OCI-LY3 (cell line): Measurements from ENCODE around the gene FBXL13.

Source experiments
- H2AFZ ChIP-seq: fragments of 200-600, 300-600 bp; shearing (Covaris generic); 2 replicates; pipeline ENCODE4 v1.6.0; 2014; ENCODE audit warnings: antibody characterized with exemption, low read depth, low read length
- H3K27ac ChIP-seq: fragments of 200-600, 300-600 bp; sonication (generic); 2 replicates; pipeline ENCODE4 v1.5.1; 2014; ENCODE audit warnings: mild to moderate bottlenecking, low read length, moderate library complexity, mixed read lengths
- H3K27me3 ChIP-seq: fragments of 200-600, 300-600 bp; sonication (generic); 2 replicates; pipeline ENCODE4 v1.6.1; 2014; ENCODE audit warnings: low read depth, low read length, mixed read lengths
- H3K36me3 ChIP-seq: fragments of 200-600, 300-600 bp; sonication (generic); replicated peaks from 2 replicates; pipeline ENCODE3; 2014; ENCODE audit warnings: low read depth, low read length, mixed read lengths
- H3K4me1 ChIP-seq: fragments of 300-600, 200-600 bp; sonication (generic); 2 replicates; pipeline ENCODE4 v1.6.1; 2014; ENCODE audit warnings: low read length, mixed read lengths
- H3K4me2 ChIP-seq: fragments of 200-600, 300-600 bp; sonication (generic); 2 replicates; pipeline ENCODE4 v1.6.1; 2014; ENCODE audit warnings: low read length, mixed read lengths
- H3K4me3 ChIP-seq: fragments of 300-600, 200-600 bp; sonication (generic); 2 replicates; pipeline ENCODE4 v1.5.1; 2014; ENCODE audit warnings: antibody characterized with exemption, mild to moderate bottlenecking, low read length, moderate library complexity
- H3K79me2 ChIP-seq: fragments of 300-600, 200-600 bp; shearing (Covaris generic); 2 replicates; pipeline ENCODE4 v1.6.1; 2014; ENCODE audit warnings: mild to moderate bottlenecking, low read length, mixed read lengths
- H3K9ac ChIP-seq: fragments of 300-600, 200-600 bp; shearing (Covaris generic); 2 replicates; pipeline ENCODE4 v1.6.0; 2014; ENCODE audit warnings: mild to moderate bottlenecking, low read length, moderate library complexity
- H3K9me3 ChIP-seq: fragments of 200-600, 300-600 bp; shearing (Covaris generic); 2 replicates; pipeline ENCODE4 v1.6.1; 2014; ENCODE audit warnings: low read length, mixed read lengths; ENCODE audit not compliant: insufficient read depth
- H4K20me1 ChIP-seq: fragments of 200-600, 300-600 bp; sonication (generic); 2 replicates; pipeline ENCODE4 v1.6.1; 2016; ENCODE audit warnings: low read length, mixed read lengths; ENCODE audit not compliant: insufficient read depth
- CTCF ChIP-seq: fragments of 200-600, 300-600 bp; sonication (generic); IDR thresholded peaks from 2 replicates; pipeline ENCODE4 v1.5.1; 2014; ENCODE audit warnings: antibody characterized with exemption, low read length, low read depth
- EZH2phosphoT487 ChIP-seq: fragments of 200-600 bp; shearing (Covaris generic); IDR thresholded peaks from 2 replicates; pipeline ENCODE4 v1.6.1; 2018; ENCODE audit warnings: antibody characterized with exemption, mixed run types, low read depth

The FBXL13 gene

DNA sequence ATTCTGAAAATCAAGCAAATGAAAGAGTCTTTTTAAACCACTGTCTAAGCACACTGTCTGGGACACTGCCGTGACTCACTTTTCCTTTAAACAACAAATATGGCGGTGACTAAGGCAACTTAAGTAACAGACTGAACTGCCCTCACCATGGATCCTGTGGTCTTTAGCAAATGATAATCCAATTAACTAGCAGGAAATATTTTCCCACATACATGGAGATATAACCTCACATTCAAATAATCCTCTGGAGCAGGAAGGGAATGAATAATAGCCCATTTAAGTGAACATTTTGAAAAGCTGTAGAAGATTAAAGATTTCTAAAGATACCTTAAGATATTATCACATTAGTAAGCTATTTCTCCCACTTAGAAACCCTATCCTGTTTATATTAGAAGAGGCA lies 202.1 kb downstream of the FBXL13 start:
- Histone ChIP-seq H3K4me1 (peaks cover 12% of the 10 kb centered on the region), H3K27me3 (no peaks in the 10 kb centered on the region), H3K79me2 (no peaks in the 10 kb centered on the region), H3K9ac (no peak overlapping the region), H4K20me1 (no peaks in the 10 kb centered on the region), H3K4me3 (no peak overlapping the region), H3K4me2 (no peak overlapping the region), H2AFZ (no peak overlapping the region), H3K36me3 (no peaks in the 10 kb centered on the region), H3K9me3 (no peaks in the 10 kb centered on the region), H3K27ac (no peak overlapping the region)
- TF ChIP-seq CTCF (no peak), EZH2phosphoT487 (no peak)

- H3K9ac ChIP-seq = no peak overlapping the region
- no peaks in the 10 kb centered on the region for H3K9me3 ChIP-seq
- no peaks in the 10 kb centered on the region for H3K27me3 ChIP-seq
- H3K4me2 ChIP-seq = no peak overlapping the region
- no peaks in the 10 kb centered on the region for H3K79me2 ChIP-seq
- no peak overlapping the region for H3K4me3 ChIP-seq
- H3K36me3 ChIP-seq = no peaks in the 10 kb centered on the region
- no peak overlapping the region for H3K27ac ChIP-seq
- no peak overlapping the region for H2AFZ ChIP-seq
- H3K4me1 ChIP-seq = peaks cover 6% of the 10 kb centered on the region
- no peak for TF ChIP-seq EZH2phosphoT487
- no peak for TF ChIP-seq CTCF
- H4K20me1 ChIP-seq = no peaks in the 10 kb centered on the region
These were observed 205.4 kb downstream of the FBXL13 start for GRCh38 chr7:102869195-102869594.

DNA sequence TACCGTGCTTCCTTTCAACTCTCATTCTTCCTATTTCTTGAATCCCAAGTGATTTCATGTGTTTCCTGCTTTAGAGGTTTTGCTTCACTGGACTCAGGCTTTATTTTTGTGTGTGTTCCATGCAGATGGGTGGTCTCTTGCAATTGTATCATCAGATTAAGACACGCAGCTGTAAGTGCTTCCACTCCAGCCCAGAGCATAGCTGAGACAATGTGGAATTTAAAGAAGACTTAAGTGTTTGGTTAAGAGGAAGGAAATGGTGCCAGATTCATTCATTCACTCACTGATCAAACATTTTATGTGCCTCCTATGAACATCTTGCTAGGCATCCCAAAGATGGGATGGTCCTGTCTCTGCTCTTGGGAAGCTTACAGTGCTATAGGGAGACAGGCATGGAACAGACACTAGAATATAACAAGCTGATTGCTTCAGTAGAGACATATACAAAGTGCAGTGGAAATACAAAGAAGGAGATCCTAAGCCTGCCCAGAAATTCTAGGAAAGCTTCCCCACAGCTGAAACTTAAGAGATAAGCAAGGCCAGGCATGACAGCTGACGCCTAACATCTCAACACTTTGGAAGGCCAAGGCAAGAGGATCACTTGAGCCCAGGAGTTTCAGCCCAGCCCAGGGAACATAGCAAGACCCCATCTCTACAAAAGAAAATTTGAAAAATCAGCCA lies 207.9 kb downstream of the FBXL13 start:
- Histone ChIP-seq H3K4me2 (no peak overlapping the region), H3K36me3 (no peaks in the 10 kb centered on the region), H3K79me2 (no peaks in the 10 kb centered on the region), H3K27ac (no peak overlapping the region), H3K4me3 (no peak overlapping the region), H4K20me1 (no peaks in the 10 kb centered on the region), H3K9me3 (no peaks in the 10 kb centered on the region), H3K4me1 (no peaks in the 10 kb centered on the region), H3K9ac (no peak overlapping the region), H3K27me3 (0 out of 2 replicates have a peak, but pooled peaks cover 3% of the 10 kb centered on the region), H2AFZ (no peak overlapping the region)
- TF ChIP-seq EZH2phosphoT487 = no peak
- TF ChIP-seq CTCF = no peak

DNA sequence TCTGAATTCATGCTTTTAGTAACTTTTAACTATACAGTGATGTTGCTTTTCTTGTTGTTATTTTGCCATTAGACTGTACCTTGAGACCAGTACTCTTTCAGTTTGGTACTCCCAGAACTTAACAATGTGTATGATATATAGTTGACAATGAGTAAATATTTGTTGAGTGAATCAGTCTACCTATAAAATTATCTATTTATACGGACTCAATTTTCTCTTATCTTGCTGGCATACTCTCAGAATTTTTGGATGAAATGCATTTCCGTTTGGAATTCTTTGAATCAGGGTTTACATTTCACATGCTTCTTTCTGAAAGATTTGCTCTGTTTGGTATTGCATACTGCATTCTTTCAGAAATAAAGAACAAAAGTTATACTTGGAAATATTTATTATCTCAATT lies 209.6 kb downstream of the FBXL13 start:
- Histone ChIP-seq H4K20me1 (no peaks in the 10 kb centered on the region), H3K27me3 (0 out of 2 replicates have a peak, but pooled peaks cover 3% of the 10 kb centered on the region), H2AFZ (no peak overlapping the region), H3K4me1 (no peaks in the 10 kb centered on the region), H3K4me2 (no peak overlapping the region), H3K36me3 (no peaks in the 10 kb centered on the region), H3K9me3 (no peaks in the 10 kb centered on the region), H3K27ac (no peak overlapping the region), H3K79me2 (no peaks in the 10 kb centered on the region), H3K9ac (no peak overlapping the region), H3K4me3 (no peak overlapping the region)
- TF ChIP-seq EZH2phosphoT487 = no peak
